WTC11 (cell line): ENCODE measurements around the gene TNIK. TPM values are rescaled to one million over a fixed set of nuclear protein-coding genes. Genes with fewer than 3 reads are reported as not detected.
A peak's percentile ranks its signal among the peaks of the same experiment; 100 is the strongest.

Experiments used
- ATAC-seq: fragments of 200-7000 bp; cut with Tn5 transposase; 2 replicates; pipeline ENCODE4 v1.10.0; 2021; ENCODE audit warnings: mild to moderate bottlenecking, moderate library complexity
- CTCF ChIA-PET: fragments of 300-600 bp; sonication (Branson Sonifier 250); formaldehyde crosslinking; loops from one replicate; lab custom pipeline; 2021; ENCODE audit warnings: antibody characterized with exemption; lab: Charles Lee
- POLR2A ChIA-PET: fragments of 350-600 bp; sonication (Branson Sonifier 250); formaldehyde crosslinking; loops from one replicate; lab custom pipeline; 2021; ENCODE audit warnings: antibody characterized with exemption; lab: Charles Lee
- DNase-seq: peaks from one replicate; pipeline ENCODE4 v3.0.0; 2021; ENCODE audit warnings: low spot score
- H3K27ac Mint-ChIP-seq: 2 replicates; pipeline ENCODE4 v1.8.0; 2021; ENCODE audit warnings: mixed read lengths
- H3K27me3 Mint-ChIP-seq: 2 replicates; pipeline ENCODE4 v1.8.0; 2021; ENCODE audit warnings: low read depth, mild to moderate bottlenecking, moderate library complexity, mixed read lengths
- H3K36me3 Mint-ChIP-seq: 2 replicates; pipeline ENCODE4 v1.8.0; 2021; ENCODE audit warnings: mixed read lengths
- H3K4me1 Mint-ChIP-seq: 2 replicates; pipeline ENCODE4 v1.8.0; 2022; ENCODE audit warnings: mixed read lengths
- H3K4me3 Mint-ChIP-seq: 2 replicates; pipeline ENCODE4 v1.8.0; 2021; ENCODE audit warnings: mild to moderate bottlenecking, moderate library complexity, mixed read lengths
- H3K9me3 Mint-ChIP-seq: 2 replicates; pipeline ENCODE4 v1.8.0; 2021; ENCODE audit warnings: mixed read lengths
- ARID4B ChIP-seq: sonication (generic); formaldehyde crosslinking; IDR thresholded peaks from 2 replicates; pipeline ENCODE4 v1.8.0; 2023; ENCODE audit warnings: missing genetic modification reagents, mild to moderate bottlenecking, borderline replicate concordance
- CDX4 ChIP-seq: fragments of 250-450 bp; sonication (Bioruptor Pico); IDR thresholded peaks from 2 replicates; pipeline ENCODE4 v1.9.0; 2021; ENCODE audit warnings: moderate library complexity, mild to moderate bottlenecking, inconsistent platforms, borderline replicate concordance
- CREM ChIP-seq: sonication (generic); formaldehyde crosslinking; IDR thresholded peaks from 2 replicates; pipeline ENCODE4 v1.8.1; 2022; ENCODE audit warnings: mild to moderate bottlenecking, missing genetic modification reagents, moderate library complexity
- CTCF ChIP-seq: fragments of 200-600 bp; IDR thresholded peaks from 2 replicates; pipeline ENCODE4 v1.8.0; 2022; ENCODE audit warnings: antibody characterized with exemption
- E2F1 ChIP-seq: sonication (generic); formaldehyde crosslinking; IDR thresholded peaks from 2 replicates; pipeline ENCODE4 v1.8.0; 2022; ENCODE audit warnings: mild to moderate bottlenecking, missing genetic modification reagents
- IRF1 ChIP-seq: sonication (generic); formaldehyde crosslinking; IDR thresholded peaks from 2 replicates; pipeline ENCODE4 v1.8.0; 2023; ENCODE audit warnings: missing genetic modification reagents
- JAZF1 ChIP-seq: fragments of 250-450 bp; sonication (Bioruptor Pico); IDR thresholded peaks from 2 replicates; pipeline ENCODE4 v1.9.0; 2021; ENCODE audit warnings: moderate library complexity, mild to moderate bottlenecking, inconsistent platforms
- MXD4 ChIP-seq: fragments of 250-450 bp; sonication (Bioruptor Pico); IDR thresholded peaks from 2 replicates; pipeline ENCODE4 v1.8.0; 2021; ENCODE audit warnings: mild to moderate bottlenecking, moderate library complexity, borderline replicate concordance
- MYBL2 ChIP-seq: sonication (generic); formaldehyde crosslinking; IDR thresholded peaks from 2 replicates; pipeline ENCODE4 v1.8.1; 2023; ENCODE audit warnings: mild to moderate bottlenecking, moderate library complexity, missing genetic modification reagents
- OVOL2 ChIP-seq: fragments of 250-450 bp; sonication (Bioruptor Pico); IDR thresholded peaks from 2 replicates; pipeline ENCODE4 v1.9.0; 2021; ENCODE audit warnings: mild to moderate bottlenecking, borderline replicate concordance
- SMAD3 ChIP-seq: sonication (generic); formaldehyde crosslinking; IDR thresholded peaks from 2 replicates; pipeline ENCODE4 v1.8.0; 2022; ENCODE audit warnings: missing genetic modification reagents, mild to moderate bottlenecking, borderline replicate concordance
- SP1 ChIP-seq: sonication (generic); formaldehyde crosslinking; conservative IDR thresholded peaks from 2 replicates; pipeline ENCODE4 v1.8.1; 2022; ENCODE audit warnings: missing genetic modification reagents
- TEAD1 ChIP-seq: sonication (generic); formaldehyde crosslinking; IDR thresholded peaks from 2 replicates; pipeline ENCODE4 v1.8.0; 2022; ENCODE audit warnings: mild to moderate bottlenecking, missing genetic modification reagents
- USF1 ChIP-seq: sonication (generic); formaldehyde crosslinking; IDR thresholded peaks from 2 replicates; pipeline ENCODE4 v1.8.0; 2022; ENCODE audit warnings: mild to moderate bottlenecking, missing genetic modification reagents
- ZBTB21 ChIP-seq: sonication (generic); formaldehyde crosslinking; IDR thresholded peaks from 2 replicates; pipeline ENCODE4 v1.8.1; 2023; ENCODE audit warnings: mild to moderate bottlenecking, missing genetic modification reagents, borderline replicate concordance
- ZNF232 ChIP-seq: sonication (generic); formaldehyde crosslinking; IDR thresholded peaks from 2 replicates; pipeline ENCODE4 v1.8.0; 2022; ENCODE audit warnings: mild to moderate bottlenecking, missing genetic modification reagents
- ZNF396 ChIP-seq: fragments of 250-450 bp; sonication (Bioruptor Pico); IDR thresholded peaks from 2 replicates; pipeline ENCODE4 v1.8.0; 2021; ENCODE audit warnings: mild to moderate bottlenecking, moderate library complexity, borderline replicate concordance
- ZNF423 ChIP-seq: fragments of 250-450 bp; sonication (Bioruptor Pico); IDR thresholded peaks from 2 replicates; pipeline ENCODE4 v2.1.2; 2022; ENCODE audit warnings: mild to moderate bottlenecking, moderate library complexity
- ZNF425 ChIP-seq: fragments of 250-450 bp; sonication (Bioruptor Pico); conservative IDR thresholded peaks from 2 replicates; pipeline ENCODE4 v1.9.0; 2021; ENCODE audit warnings: mild to moderate bottlenecking
- ZSCAN18 ChIP-seq: fragments of 250-450 bp; sonication (Bioruptor Pico); IDR thresholded peaks from 2 replicates; pipeline ENCODE4 v2.1.2; 2022; ENCODE audit warnings: mild to moderate bottlenecking, moderate library complexity
- total RNA-seq: library from RNA; stranded (reverse); gene quantifications from 3 replicates; pipeline ENCODE4 v1.2.3, GENCODE V29; 2021

TNIK gene
- total RNA-seq, 1 experiment from 2014 or later, result 50.3 TPM

- peaks cover 8% of the 10 kb centered on the region for H3K9me3 Mint-ChIP-seq
- ChIA-PET POLR2A (no interaction called here), CTCF (interaction anchor here (0.5 to 0.8 kb wide), 2 partner anchors 8 to 40 kb away, joined by 3 read pairs; no protein-coding TSS in a partner anchor)
- peaks cover 7% of the 10 kb centered on the region; the same call in 1 of the 2 replicates for H3K36me3 Mint-ChIP-seq
- H3K4me3 Mint-ChIP-seq, result peak overlapping the region; percentile 95
- TF ChIP-seq ZNF423 (CRISPR knock-in tag) (no peak), MXD4 (no peak), CDX4 (no peak), JAZF1 (CRISPR knock-in tag) (no peak), ZSCAN18 (CRISPR knock-in tag) (no peak), ARID4B (CRISPR knock-in tag) (no peak), ZBTB21 (CRISPR knock-in tag) (no peak), IRF1 (no peak), ZNF425 (CRISPR knock-in tag) (no peak), USF1 (CRISPR knock-in tag) (no peak), E2F1 (no peak), TEAD1 (CRISPR knock-in tag) (no peak), OVOL2 (no peak), CTCF (no peak), SP1 (CRISPR knock-in tag) (no peak), SMAD3 (CRISPR knock-in tag) (no peak), ZNF396 (CRISPR knock-in tag) (no peak), ZNF232 (CRISPR knock-in tag) (no peak), CREM (no peak), MYBL2 (CRISPR knock-in tag) (no peak)
- no peaks in the 10 kb centered on the region for H3K27me3 Mint-ChIP-seq
- ATAC-seq (peak; percentile 32), DNase-seq (no peak)
- no peak overlapping the region for H3K27ac Mint-ChIP-seq
- peaks cover 35% of the 10 kb centered on the region for H3K4me1 Mint-ChIP-seq
Observed at GRCh38 chr3:171462224-171462623, 2.0 kb upstream of the TNIK start.
